Mucosa of gallbladder (tissue), 1 donor: ENCODE results near the gene REV1. TPM values are rescaled to one million over a fixed set of nuclear protein-coding genes. Genes with fewer than 3 reads are reported as not detected.
A peak's percentile ranks its signal among the peaks of the same experiment; 100 is the strongest.
"Not testable (repeated sequence)": the region's sequence is repeated elsewhere in the genome, so short reads cannot be mapped to it uniquely, and the experiment has no call there.

Experiments
- DNase-seq: peaks from one replicate; pipeline ENCODE4 v3.0.0-alpha.2; 2020; ENCODE audit warnings: low spot score
- total RNA-seq: library from RNA; stranded (reverse); gene quantifications from one replicate; pipeline ENCODE4 v1.2.1, GENCODE V29; 2021
- donor health status: DM: no; HTN: no; CAD: no.

The REV1 gene
- total RNA-seq, 1 donor from 2014 or later = 28.7 TPM

DNA sequence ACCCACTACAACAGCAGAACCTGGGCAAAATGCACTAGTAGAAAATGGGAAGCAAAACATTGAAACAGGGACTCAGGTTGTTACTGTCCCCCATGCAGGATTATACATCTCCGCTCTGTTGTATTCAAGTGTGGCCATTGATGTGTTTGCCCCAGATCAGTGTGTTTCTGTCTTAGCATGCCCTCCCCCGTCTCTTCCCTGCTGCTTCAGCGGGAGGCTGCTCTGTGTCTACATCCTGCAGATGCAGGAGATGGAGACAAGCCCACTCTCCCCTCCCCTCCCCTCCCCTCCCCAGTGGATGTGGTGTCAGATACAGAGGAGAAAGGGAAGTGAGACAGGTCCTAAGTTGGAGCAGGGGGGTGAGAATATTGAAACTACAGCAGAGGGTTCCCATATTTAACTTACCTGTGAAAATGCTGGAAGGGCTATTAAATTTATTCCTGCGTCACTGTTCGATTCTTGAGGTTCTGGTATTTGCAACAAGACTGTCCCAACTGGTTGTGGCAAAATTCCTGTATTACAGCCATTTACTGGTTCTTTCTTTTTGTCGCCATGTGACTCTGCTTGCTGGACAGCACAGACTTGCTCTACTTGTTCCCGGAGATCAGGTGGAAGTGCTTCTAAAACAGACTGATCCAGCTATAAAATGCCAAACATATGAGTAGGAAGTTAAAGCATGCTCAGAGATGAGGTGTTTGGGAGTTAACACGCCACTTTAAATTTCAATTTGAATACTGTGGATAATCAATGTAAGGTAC, 85.6 kb downstream of the REV1 start:
- DNase-seq = no peak

DNA sequence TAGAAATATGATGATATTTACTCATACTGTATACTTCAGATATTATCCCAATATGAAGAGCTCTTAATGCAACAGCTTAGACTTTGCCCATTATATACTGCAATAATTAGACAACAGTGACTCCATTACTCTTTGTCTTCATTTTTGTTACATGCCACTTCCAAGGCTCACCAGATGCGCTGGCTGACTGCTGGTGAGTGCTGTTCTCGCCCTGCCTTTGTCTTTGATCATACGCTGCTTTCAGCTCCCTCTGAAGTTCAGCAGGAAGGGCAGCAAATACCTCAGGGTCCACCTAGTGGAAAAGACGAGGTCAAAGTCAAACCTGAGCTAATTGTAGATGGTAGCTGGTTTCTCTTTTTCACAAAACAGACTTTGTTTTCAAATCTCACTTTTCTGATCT, 86.3 kb downstream of the REV1 start:
- DNase-seq = peak; percentile 13

DNA sequence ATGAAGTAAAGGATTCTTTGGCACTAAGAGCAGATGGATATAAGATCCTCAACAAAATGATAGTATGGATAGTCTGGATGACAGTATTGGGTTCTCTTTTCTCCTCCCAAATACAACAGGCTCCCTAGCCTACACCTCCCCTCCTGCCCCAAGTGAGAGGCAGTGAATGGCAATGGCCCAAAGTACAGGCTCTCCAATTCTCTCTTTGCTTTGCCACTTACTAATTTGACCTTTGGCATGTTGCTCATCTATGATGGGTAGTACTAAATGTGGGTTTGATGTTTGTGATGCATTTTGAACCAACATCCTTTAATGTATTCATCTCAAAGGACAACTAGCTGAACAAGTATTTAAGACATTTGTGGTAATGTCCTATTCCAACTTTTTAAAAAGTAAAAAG, 86.7 kb downstream of the REV1 start:
- DNase-seq = no peak

DNA sequence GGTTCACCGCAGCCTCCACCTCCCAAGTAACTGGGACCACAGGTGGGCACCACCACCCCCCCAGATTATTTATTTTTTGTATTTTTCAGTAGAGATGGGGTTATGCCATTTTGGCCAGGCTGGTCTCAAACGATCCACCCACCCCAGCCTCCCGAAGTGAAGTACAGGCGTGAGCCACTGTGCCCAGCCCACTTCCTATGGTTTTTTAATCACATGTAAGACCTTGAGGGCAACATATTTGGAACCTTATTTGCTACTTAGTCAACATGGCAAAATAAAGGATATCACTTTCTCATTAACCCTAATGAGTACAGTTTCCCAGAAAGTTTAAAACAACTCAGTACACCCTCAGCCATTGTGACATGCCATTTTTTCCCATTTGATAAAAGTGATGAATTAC, 88.0 kb downstream of the REV1 start:
- DNase-seq = no peak

DNA sequence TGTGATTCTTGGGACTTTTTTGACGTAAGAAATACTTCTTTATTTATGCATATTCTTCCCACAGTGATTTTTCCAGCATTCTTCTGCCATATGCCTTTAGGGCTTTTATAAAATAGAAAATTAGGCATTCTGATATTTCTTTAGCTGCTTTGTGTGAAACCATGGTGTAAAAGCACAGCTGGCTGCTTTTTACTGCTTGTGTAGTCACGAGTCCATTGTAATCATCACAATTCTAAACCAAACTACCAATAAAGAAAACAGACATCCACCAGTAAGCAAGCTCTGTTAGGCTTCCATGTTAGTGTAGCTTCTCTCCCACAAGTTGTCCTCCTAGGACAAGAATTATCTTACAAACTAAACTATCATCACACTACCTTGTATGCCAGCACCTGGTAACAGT, 90.0 kb downstream of the REV1 start:
- no peak for DNase-seq

DNA sequence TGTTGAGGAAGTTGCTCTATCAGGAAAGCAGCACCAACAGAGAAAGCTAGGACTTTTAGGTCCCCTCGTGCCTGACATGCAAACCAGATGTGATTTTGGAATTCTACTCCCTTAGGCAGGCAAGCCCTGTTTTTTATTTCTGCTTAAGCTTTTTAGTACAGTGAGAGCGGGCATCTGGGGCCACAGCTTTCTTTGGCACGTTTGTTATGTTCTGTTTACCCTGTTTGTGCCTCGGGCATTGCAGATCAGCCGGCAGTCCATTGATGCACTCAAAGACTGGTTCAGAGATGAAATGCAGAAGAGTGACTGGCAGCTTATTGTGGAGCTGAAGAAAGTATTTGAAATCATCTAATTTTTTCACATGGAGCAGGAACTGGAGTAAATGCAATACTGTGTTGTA, 90.8 kb downstream of the REV1 start:
- DNase-seq = no peak

DNA sequence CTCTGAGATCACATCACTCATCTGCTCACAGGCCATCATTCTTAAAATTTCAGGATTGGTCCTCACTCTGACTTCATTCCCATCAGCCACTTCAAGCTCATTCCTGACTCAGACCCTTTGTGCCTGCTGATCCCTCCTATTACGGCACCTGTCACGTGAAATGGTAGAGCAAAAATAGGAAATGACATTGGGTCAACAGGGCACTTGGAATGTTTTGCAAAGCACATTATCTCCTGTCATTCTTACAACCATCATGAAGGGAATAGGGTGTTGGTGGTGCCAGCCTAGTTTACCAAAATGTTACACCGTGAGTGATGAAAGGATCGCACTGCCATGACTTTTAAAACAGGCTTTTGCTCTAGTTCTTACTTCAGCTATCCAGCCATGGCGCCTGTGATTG, 91.5 kb downstream of the REV1 start:
- no peak for DNase-seq

DNA sequence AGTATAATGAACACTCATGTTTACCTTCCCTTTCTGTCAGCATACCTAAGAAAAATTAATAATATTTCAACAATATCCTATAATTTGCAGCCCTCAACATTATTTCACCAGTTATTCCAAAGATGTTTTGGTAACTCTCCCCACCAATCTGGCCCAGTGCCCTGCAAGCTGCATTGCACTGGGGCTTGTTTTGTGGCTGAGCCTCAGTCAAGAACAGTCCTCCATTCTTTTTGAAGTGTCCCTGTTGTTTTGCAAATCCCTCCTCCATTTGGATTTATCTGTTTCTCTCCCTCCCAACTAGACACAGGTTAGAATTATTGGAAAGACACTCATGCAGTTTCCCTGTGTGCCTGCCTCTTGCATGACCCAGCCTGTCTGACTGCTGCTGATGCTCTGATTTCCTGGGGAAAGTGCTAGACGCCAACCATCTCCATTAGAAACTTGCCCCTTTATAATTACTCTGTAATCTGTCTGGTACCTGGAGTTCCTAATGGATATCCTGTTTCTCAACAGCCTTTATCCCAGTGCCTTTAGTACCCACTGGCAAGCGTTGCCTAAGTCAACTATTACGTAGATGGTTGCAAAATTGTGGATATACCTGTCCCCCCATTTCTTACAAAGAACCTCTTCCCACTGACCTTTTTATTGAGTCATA, 92.4 kb downstream of the REV1 start:
- DNase-seq = no peak

DNA sequence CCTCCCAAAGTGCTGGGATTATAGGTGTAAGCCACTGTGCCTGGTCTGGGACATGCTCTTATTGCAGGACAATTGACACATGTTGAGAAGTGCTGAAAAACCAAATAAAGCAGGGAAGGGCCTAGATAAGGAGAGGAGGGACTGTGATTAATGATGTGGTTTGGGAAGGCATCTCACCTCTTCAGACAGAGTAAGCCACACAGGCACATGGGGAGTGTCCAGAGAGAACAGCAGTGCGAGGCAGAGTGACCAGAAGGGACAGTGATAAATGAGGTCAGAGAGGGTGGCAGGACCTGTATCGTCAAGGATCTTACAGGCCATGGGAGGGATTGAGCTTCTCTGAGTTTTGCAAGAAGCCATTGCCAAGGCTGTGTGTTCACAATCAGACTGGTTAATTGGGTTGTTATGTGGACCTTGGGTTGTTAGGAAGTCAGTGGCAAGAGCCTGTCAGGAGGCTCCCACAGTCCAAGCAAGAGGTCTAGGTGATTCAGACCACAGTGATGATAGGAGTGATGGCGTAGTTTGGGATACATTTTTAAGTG, 94.2 kb downstream of the REV1 start:
- no peak for DNase-seq

DNA sequence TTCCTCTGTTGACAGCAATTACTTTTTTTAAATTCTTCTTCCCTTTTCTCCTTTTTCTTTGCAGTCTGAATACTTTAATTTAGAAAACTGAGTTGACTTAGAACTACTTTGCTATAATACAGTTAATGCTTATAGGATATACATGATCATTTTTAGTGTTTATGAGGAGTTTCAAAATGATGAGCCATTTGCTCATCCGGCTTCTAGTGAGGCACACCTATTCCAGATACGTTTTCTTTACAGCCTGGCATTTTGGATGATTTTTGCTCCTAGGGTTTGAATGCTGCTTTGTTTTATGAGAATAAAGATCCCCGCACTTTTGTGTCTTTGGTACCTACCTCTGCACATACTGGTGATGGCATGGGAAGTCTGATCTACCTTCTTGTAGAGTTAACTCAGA, 99.9 kb downstream of the REV1 start:
- no peak for DNase-seq

DNA sequence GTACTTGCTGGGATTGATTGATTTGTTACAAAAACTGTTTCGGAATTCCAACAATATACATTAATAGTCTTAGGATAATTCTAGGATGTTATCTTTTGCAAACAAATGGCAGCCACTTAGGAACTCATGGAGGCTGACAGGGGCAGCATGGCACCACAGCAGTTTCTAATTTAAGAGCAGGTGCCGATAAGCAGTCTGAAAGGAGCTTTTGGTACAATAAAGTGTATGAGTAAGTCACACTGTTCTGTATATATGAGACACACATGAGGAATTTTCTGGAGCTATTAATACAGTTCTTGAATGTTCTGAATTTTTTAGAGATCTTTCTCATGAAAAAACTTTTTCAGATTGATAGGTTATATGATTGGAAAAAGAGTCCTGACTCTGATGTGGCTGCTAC, 100.4 kb downstream of the REV1 start:
- DNase-seq = no peak

DNA sequence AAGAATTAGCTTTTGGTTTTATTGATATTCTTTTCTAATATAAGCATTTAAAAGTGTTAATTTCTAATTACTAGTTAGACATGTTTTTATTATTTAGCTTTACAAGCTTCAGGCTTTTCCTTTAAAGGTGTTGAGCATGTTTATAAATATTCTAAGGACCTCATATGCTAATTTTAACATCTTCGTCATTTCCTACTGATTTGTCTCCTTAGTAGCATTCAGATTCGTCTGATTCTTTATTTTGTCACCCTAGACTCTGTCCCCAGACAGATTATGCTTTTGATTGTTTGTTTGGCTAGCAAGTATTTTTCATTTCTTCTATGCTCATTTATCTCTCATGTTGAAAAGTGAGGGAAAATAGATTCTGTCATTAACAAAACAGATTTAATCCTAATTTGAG, 100.9 kb downstream of the REV1 start:
- no peak for DNase-seq

DNA sequence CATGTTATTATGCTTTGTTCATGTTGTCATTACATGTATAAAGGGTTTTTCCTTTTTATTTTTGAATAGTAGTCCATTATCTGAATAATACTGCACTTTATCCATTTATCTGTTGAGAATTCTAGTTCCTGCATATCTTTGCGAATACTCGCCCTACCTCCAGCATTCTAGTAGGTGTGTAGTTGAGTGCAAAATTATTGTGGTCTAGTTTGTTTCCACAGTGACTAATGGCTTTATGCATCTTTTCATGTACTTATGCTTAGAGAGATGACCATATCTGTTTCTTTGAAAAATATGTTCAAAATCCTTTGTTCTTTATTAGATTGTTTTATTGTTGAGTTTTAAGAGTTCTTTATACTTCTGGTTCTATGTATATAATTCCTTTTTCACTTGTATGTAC, 103.8 kb downstream of the REV1 start:
- DNase-seq = no peak

DNA sequence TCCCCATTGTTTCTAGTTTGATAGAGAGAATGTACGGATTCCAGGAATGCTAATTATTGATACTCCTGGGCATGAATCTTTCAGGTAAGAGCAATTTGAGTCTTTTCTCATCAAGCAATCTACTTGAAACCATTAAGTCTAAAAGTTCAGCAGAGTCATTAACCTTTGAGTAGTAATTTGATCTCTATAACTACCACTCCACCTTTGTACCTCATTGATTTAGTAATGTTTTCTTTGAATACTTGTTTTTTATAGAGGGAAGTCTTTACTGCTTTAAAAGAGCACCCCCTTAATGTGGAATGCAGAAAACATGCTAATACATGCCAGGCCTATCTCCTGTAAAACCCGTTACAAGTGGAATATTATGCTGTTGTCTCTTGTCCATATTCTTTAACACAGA, 107.7 kb downstream of the REV1 start:
- no peak for DNase-seq

DNA sequence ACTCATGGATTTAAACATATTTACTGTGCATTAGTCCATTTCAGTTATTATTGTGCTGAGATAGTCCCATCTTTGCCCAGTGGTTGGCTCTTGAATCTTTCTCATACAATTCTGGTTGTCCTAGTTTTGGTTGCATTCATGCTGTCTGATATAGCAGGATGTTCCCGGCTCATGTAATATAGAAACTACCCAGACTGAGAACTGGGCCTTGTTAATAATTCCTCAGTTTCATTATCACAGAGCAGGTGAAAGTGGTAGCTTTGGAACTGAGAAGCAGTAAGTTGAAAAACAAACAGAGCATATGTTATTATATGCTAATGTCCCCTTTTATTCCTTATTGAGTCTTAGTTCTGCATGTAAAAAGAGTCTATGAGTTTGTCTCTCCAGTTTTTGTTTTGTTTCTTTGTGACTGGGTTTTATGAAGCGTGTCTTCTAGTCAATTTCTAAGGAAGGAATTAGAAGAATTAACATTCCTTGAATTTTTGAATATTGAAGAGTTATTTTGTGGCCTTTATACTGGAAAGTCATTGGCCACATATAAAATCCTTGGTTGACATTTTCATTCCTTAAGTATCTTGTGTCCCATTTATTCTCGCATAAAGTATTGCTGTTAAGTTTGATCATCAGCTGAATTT, 109.3 kb downstream of the REV1 start:
- DNase-seq = no peak

DNA sequence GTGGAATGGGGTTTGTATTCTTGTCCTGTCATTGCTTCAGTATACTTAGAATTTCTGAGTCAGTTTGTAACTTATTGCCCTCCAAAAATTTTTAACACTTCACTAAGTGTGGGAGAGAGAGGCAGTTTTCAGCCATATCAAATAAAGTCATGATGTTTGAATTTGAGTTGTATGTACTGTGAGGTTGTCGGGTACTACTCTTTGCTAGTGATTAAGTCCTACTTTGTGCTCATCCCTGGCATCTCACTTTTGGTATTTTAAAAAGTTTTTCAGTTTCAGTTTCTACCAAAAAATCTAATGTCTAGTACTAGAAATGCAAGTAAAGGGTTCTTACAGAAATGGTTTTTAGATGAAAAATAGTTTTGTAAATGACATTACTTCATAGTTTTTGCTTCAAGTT, 111.9 kb downstream of the REV1 start:
- DNase-seq = no peak

DNA sequence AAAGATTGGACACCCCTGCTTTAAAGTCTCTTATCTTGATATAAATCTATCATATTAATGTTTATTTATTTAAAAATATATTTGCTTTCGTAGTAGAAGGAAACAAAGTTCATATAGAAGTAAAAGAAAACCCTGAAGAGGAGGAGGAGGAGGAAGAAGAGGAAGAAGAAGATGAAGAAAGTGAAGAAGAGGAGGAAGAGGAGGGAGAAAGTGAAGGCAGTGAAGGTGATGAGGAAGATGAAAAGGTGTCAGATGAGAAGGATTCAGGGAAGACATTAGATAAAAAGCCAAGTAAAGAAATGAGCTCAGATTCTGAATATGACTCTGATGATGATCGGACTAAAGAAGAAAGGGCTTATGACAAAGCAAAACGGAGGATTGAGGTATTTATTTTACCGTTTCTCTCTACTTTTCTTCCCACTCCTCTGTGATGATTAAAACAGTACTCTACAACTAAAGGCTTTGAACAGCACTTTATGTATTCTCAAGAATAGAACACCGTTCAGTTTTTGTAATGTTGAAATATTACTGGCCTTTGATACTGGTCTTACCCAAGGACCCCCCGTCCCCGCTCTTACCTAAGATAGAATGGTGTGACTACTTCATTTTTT, 113.5 kb downstream of the REV1 start:
- no peak for DNase-seq

DNA sequence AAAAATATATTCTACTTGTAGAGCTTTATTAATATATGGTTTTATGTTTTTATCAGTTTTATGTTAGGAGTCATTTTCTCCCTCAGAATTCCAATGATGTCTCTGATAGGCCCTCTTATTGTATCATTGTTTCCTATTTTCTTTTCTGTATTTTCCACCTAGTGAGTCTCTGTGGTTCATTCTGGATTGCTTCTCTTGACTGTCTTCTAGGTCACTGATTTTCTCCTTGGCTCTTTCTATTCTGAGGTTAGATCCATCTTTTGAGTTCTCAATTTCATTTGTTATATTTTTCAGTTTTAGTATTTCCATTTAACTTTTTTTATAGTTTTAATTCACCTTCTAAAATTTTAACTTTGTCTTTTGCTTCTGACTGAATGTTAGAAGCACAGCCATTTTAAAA, 115.1 kb downstream of the REV1 start:
- DNase-seq = no peak

DNA sequence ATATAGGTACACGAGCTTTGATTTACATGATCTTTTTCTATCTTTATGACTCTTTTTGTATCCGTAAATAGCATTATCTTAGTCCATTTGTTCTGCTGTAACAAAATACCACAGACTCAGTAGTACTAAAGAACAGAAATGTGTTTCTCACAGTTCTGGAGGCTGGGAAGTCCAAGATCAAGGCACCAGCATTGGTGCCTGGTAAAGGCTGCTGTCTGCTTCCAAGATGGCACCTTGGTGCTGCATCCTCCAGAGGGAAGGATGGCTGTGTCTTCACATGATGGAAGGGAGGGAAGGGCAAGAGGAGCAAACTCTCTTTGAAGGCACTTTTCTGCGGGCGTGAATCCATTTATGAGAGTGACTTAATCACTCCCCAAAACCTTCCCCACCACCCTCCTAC, 116.7 kb downstream of the REV1 start:
- DNase-seq = no peak

DNA sequence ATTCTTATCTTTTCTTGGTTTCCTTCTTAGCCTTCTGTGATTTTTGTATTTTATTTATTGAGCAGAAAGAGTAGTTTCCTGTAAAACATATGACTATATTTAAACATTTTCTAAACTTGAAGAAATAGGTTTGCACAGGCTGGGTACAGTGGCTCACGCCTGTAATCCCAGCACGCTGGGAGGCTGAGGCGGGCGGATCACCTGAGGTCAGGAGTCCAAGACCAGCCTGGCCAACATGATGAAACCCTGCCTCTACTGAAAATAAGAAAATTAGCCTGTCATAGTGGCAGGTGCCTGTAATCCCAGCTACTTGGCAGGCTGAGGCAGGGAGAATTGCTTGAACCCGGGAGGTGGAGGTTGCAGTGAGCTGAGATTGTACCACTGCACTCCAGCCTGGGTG, 121.0 kb downstream of the REV1 start:
- DNase-seq = not testable (repeated sequence)

DNA sequence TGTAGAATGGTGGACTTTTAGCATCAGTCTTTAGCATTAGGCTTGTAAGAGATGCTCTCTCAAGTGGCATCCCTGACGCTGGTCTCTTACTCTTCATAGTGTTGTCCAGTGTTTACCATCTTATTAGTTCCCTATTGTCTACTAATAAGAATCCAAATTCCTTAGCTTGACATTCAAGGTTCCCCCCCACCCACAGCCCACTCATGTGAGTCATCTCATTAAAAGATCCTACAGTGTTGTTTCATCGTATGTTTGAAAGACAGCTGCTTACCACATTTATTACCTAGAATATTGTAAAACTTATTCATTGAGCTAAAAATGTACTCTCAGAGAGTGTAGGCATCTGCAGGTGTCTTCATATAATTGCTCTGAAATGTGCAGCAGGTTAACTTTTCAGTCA, 124.2 kb downstream of the REV1 start:
- no peak for DNase-seq

DNA sequence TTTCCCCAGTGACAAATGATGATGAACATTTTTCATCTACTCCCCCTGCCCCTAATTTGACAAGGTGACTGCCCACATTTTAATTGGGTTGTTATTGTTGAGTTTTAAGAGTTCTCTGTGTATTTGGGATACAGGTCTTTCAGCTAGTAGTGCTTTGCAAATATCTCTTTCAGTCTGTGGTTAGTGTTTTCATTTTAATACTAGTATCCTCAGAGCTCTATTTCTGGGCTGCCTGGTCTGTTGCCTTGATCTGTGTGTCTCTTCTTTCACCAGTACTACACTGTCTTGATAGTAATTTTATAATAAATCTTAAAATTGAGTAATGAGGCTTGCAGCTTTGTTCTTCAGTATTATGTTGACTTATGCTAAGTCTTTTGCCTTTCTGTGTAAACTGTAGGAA, 133.0 kb downstream of the REV1 start:
- DNase-seq = no peak

DNA sequence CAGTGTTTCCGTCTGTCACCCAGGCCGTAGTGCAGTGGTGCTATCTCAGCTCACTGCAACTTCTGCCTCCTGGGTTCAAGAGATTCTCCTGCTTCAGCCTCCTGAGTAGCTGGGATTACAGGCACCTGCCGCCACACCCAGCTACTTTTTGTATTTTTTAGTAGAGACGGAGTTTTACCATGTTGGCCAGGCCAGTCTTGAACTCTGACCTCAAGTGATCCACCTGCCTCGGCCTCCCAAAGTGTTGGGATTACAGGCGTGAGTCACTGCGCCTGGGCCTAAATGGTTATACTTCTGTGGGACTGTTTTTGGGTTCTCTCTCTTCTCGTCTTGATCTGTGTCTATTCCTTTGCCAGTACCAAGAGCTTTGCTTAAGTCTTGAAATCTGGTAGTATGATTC, 135.0 kb downstream of the REV1 start:
- not testable (repeated sequence) for DNase-seq
